GM10248 (cell line): ENCODE data around the gene HNRNPAB.

Experiments used
- CTCF ChIA-PET: fragments of 300-600 bp; sonication (Branson Sonifier 250); formaldehyde crosslinking; extraction: SDS; loops from one replicate; lab custom pipeline; 2021; ENCODE audit warnings: antibody characterized with exemption; lab: Yijun Ruan, JAX
- POLR2A ChIA-PET: fragments of 350-650 bp; sonication (Branson Sonifier 250); formaldehyde crosslinking; extraction: SDS; loops from one replicate; lab custom pipeline; 2020; ENCODE audit warnings: antibody characterized with exemption; lab: Yijun Ruan, JAX
- DNase-seq: peaks from one replicate; pipeline ENCODE4 v3.0.0; 2012; ENCODE audit errors: extremely low spot score
- CTCF ChIP-seq: IDR thresholded peaks from 2 replicates; pipeline ENCODE4 v1.5.1; 2012; ENCODE audit warnings: mild to moderate bottlenecking, low read depth; ENCODE audit errors: extremely low read depth, missing control alignments, control extremely low read depth

Gene HNRNPAB

GRCh38 chr5:178212241-178213002, 8.1 kb downstream of the HNRNPAB start:
- CTCF ChIA-PET = no interaction called here
- TF ChIP-seq CTCF = no peak
- DNase-seq = no peak
- POLR2A ChIA-PET = interaction anchor here (0.6 to 5.1 kb wide), 3 partner anchors 8 to 1488 kb away, joined by 4 to 39 read pairs (median 5); partner anchors contain the start of gene HNRNPAB

DNA sequence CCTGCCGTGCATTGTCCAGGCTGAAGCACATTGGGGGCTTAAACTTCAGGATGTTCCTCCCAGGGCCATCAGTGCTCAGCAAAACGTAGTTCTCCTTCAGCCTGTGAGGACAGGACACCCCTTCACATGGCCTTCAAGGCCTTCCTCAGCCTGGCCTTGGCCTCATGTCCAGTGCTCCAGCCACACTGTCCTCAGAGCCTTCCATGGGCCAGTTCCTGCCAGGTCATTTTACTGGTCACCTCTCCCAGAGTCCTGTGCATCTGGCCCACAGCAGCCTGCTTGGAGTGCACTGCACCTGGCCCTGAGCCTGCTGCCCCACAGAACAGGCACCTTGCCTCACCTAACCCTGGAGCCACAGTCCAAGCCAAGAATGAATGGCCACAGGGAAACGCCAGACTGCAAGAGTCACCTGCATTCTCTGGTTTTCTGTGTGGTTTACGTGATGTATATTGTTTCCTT, 8.7 kb downstream of the HNRNPAB start:
- no peak for DNase-seq
- no peak for TF ChIP-seq CTCF
- POLR2A ChIA-PET = interaction anchor here (0.6 to 5.1 kb wide), 3 partner anchors 9 to 1487 kb away, joined by 4 to 39 read pairs (median 5); partner anchors contain the start of gene HNRNPAB
- CTCF ChIA-PET = interaction anchor here (0.9 kb wide), 1 partner anchor 22 kb away, joined by 3 read pairs; no protein-coding TSS in a partner anchor

DNA sequence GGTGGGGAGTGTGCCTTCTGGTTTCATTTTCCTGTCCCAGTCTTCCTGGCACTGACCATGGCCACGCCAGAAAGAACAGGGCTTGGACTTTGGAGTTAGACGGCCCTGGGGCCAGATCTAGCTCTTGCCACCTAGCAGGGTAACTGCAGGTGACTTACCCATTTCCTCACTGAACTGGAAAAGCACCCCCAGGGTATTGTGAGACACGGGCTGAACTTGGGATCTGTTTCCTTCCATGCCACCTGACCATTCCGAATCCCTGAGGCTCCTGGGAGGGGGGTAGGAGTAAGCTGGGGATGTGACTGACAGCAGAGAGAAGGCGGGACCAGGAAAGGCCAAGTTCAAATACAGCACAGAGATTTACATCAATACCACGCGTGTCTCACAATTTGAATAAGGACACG, 9.4 kb downstream of the HNRNPAB start:
- DNase-seq = no peak
- POLR2A ChIA-PET = interaction anchor here (0.9 to 5.1 kb wide), 2 partner anchors 9 to 10 kb away, joined by 3 to 39 read pairs; partner anchors contain the start of gene HNRNPAB
- no peak for TF ChIP-seq CTCF
- CTCF ChIA-PET = interaction anchor here (0.9 to 2.0 kb wide), 3 partner anchors 18 to 21 kb away, joined by 3 to 5 read pairs (median 3); no protein-coding TSS in a partner anchor

GRCh38 chr5:178214160-178214803, 9.9 kb downstream of the HNRNPAB start:
- no peak for TF ChIP-seq CTCF
- ChIA-PET CTCF (interaction anchor here (1.0 to 2.0 kb wide), 2 partner anchors 17 to 21 kb away, joined by 3 to 5 read pairs; no protein-coding TSS in a partner anchor), POLR2A (interaction anchor here (0.9 to 5.1 kb wide), 2 partner anchors 10 kb away, joined by 3 to 39 read pairs; partner anchors contain the start of gene HNRNPAB)
- no peak for DNase-seq

DNA sequence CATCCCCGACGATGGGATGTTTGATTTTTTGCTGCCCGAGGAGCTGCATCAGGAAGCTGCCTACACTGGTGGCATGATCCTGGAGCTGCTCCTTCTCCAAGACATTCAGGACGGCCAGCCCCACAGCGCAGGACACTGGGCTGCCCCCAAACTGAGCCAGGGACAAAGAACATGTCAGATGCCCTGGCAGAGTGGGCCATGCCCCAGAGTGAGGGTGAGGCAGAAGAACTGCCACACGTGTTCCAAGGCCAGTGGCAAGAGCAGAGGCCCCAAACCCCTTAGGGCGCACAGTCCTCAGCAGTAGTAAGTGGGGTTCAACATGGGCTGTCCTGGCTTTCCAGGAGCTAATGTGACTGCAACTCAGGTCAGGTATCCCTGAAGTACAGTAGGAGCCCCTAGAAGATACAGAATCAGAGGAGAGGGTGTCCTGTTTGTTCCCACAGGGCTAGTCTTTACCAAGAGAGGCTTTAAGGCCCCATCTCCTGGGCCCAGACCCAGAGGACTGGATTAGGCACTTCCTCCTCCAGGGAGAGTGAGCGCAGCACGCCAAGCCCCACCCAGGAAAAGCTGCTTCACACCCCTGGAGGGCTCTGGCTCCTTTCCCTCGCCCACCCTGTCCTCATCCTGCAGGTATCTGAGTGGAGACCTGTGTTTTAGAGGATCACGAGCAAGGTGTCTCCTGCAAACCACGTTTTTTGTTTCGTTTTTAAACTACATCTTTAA, 11.1 kb downstream of the HNRNPAB start:
- POLR2A ChIA-PET = interaction anchor here (1.3 to 5.1 kb wide), 3 partner anchors 9 to 15 kb away, joined by 5 to 39 read pairs (median 17); partner anchors contain the start of gene HNRNPAB
- DNase-seq = no peak
- CTCF ChIA-PET = interaction anchor here (2.0 kb wide), 1 partner anchor 20 kb away, joined by 5 read pairs; no protein-coding TSS in a partner anchor
- no peak for TF ChIP-seq CTCF

DNA sequence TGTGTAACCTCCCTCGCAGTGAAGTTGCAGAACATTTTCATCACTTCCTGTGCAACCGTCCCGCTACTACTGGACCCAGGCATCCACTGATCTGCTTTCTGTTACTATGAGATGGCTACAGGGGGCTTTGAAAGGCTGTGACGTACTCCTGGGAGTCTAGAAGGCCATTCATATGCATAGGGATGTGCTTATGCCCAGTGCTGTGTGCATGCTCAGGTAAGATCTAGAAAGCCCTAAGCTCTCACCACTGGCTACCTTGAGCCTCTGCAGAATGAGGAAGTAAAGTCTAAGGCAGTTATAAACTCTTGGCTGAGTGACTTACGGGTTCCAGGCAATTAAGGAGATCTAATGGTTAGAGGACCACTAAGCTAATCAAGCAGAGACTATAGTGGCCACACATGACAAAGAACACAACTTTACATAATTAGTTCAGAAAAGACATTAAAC, 11.8 kb downstream of the HNRNPAB start:
- ChIA-PET POLR2A (interaction anchor here (1.3 to 5.1 kb wide), 3 partner anchors 9 to 15 kb away, joined by 5 to 39 read pairs (median 17); partner anchors contain the start of gene HNRNPAB), CTCF (interaction anchor here (0.9 to 2.0 kb wide), 2 partner anchors 13 to 19 kb away, joined by 3 to 5 read pairs; no protein-coding TSS in a partner anchor)
- no peak for DNase-seq
- TF ChIP-seq CTCF = no peak
